Skin of body (tissue), 2 donors: ENCODE data around the gene NAT9. TPM values are rescaled to one million over a fixed set of nuclear protein-coding genes. Genes with fewer than 3 reads are reported as not detected.

Experiments used
- DNase-seq: peaks from one replicate; lab custom pipeline; 2025; lab: John Stamatoyannopoulos, UW
- total RNA-seq: library from RNA; depleted of rRNA; stranded (reverse); fragments of >200 nt; gene quantifications from one replicate; pipeline ENCODE4 v1.2.3, GENCODE V29; 2014

The NAT9 gene
- total RNA-seq, 1 donor from 2014 or later: 26.2 TPM

GRCh38 chr17:74780443-74781238, 4.5 kb upstream of the NAT9 start:
- no peak for DNase-seq

GRCh38 chr17:74779948-74780400, 3.8 kb upstream of the NAT9 start:
- no peak for DNase-seq

- no peak for DNase-seq
Observed at GRCh38 chr17:74779501-74779900, 3.4 kb upstream of the NAT9 start.

- no peak for DNase-seq
Observed at GRCh38 chr17:74778960-74779359, 2.8 kb upstream of the NAT9 start.

- DNase-seq: no peak
Observed at GRCh38 chr17:74777901-74778515, 1.9 kb upstream of the NAT9 start.

- DNase-seq: no peak
Observed at GRCh38 chr17:74776990-74777389, 845 bp upstream of the NAT9 start.

GRCh38 chr17:74775409-74776043, 619 bp downstream of the NAT9 start:
- DNase-seq: no peak

- no peak for DNase-seq
Observed at GRCh38 chr17:74773871-74774286, 2.3 kb downstream of the NAT9 start.

- no peak for DNase-seq
Observed at GRCh38 chr17:74773414-74773813, 2.7 kb downstream of the NAT9 start.

- no peak for DNase-seq
Observed at GRCh38 chr17:74772053-74772452, 4.1 kb downstream of the NAT9 start.

GRCh38 chr17:74771319-74771914, 4.7 kb downstream of the NAT9 start:
- no peak for DNase-seq

GRCh38 chr17:74770498-74771318, 5.4 kb downstream of the NAT9 start:
- DNase-seq: no peak

- no peak for DNase-seq
Observed at GRCh38 chr17:74769856-74770497, 6.2 kb downstream of the NAT9 start.

GRCh38 chr17:74769266-74769855, 6.8 kb downstream of the NAT9 start:
- DNase-seq: no peak

- no peak for DNase-seq
Observed at GRCh38 chr17:74768763-74769114, 7.4 kb downstream of the NAT9 start.

GRCh38 chr17:74768069-74768762, 7.9 kb downstream of the NAT9 start:
- no peak for DNase-seq

- DNase-seq: no peak
Observed at GRCh38 chr17:74767111-74767516, 9.0 kb downstream of the NAT9 start.

- no peak for DNase-seq
Observed at GRCh38 chr17:74766413-74766812, 9.7 kb downstream of the NAT9 start.

GRCh38 chr17:74764751-74765286, 11.3 kb downstream of the NAT9 start:
- no peak for DNase-seq
